Kidney capillary endothelial cell (primary cell): ENCODE data around the gene ACKR2.
"Not testable (repeated sequence)": the region's sequence is repeated elsewhere in the genome, so short reads cannot be mapped to it uniquely, and the experiment has no call there.

Source experiments
- DNase-seq: peaks from one replicate; pipeline ENCODE4 v3.0.0-alpha.2; 2018; ENCODE audit warnings: low spot score

ACKR2 gene

DNA sequence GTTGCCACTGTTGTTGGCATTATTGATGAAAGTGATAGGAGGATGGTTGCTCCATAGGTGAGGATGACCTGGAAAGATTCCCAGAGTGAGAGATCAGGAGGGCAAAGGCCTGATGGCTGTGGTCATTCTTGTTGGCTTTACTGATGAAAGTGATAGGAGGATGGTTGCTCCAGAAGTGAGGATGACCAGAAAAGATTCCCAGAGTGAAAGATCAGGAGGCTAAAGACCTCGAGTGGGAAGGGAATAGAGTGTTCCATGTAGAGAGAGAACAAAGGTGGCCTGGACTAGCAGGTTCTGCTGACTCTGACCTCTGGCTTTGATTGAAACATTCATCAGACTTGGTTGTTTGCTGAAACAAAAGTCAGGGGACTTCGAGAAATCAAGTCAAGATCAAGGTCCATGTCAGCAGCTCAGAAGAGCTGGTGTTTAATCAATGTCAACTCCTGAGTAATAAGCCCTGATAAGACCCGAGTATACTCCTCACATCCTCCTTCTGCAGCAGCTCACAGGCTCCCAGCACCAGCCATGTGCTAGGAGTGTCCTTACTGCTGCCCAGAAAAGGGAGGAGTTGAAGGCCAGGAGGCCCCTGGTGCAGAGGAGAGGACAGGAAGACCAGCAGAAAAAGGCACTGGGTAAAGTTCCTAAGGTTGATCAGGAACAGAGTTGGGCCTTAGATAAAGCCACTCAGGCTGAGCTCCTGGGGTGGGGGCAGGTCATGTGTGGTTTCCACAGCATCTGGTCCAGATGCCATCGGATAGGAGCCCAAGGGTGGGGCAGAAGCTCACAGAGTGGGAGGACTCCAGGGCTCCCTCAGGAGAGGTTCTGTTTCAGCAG lies 46.5 kb downstream of the ACKR2 start:
- no peak for DNase-seq

DNA sequence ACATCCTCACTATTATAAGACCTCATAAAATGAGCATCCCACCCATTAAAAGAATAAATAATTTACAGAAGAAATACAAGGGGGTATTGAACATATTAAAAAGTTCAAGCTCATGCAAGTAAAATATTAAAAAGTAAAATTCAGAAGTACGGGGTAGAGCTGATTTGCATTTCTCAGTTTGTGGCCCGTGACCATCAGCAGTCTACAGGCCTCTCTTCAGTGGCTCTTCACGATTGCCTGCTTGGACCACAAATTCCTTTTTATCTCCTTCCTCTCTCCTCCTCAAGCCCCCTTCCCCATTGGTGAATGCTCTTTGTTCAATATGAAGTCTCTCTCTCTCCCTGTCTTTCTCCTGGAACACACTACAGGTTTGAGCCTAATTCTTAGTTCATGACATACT lies 47.3 kb downstream of the ACKR2 start:
- DNase-seq = no peak

DNA sequence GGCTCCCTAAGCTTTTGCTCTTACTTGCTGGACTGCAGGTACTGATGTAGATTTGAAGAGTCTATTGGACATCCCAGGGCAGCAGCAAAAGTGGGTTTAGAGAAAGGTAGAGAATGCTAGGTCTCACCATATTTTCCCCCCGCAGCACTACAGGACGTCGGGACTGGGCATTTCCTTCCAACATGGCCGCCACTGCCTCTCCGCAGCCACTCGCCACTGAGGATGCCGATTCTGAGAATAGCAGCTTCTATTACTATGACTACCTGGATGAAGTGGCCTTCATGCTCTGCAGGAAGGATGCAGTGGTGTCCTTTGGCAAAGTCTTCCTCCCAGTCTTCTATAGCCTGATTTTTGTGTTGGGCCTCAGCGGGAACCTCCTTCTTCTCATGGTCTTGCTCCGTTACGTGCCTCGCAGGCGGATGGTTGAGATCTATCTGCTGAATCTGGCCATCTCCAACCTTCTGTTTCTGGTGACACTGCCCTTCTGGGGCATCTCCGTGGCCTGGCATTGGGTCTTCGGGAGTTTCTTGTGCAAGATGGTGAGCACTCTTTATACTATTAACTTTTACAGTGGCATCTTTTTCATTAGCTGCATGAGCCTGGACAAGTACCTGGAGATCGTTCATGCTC lies 55.2 kb downstream of the ACKR2 start:
- no peak for DNase-seq

DNA sequence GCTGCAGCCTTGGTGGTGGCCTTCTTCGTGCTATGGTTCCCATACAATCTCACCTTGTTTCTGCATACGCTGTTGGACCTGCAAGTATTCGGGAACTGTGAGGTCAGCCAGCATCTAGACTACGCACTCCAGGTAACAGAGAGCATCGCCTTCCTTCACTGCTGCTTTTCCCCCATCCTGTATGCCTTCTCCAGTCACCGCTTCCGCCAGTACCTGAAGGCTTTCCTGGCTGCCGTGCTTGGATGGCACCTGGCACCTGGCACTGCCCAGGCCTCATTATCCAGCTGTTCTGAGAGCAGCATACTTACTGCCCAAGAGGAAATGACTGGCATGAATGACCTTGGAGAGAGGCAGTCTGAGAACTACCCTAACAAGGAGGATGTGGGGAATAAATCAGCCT lies 56.0 kb downstream of the ACKR2 start:
- no peak for DNase-seq

DNA sequence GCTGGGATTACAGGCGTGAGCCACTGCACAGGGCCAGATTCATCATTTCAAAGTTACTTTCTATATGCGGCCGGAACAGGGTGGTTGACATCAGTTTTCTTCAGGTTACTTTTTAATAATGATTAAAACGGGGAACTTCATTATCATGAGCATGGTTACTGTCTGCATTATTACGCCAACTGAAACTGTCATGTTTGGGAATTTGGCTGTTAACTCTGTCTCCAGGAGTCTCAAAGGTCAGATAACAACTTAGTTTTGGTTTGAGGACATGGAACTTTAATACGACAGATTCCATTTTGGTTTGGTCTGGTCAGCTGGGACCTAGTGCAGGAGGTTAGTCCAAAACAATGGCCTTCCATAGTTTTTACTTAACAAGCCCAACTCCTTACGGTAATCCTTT lies 57.9 kb downstream of the ACKR2 start:
- DNase-seq = no peak

DNA sequence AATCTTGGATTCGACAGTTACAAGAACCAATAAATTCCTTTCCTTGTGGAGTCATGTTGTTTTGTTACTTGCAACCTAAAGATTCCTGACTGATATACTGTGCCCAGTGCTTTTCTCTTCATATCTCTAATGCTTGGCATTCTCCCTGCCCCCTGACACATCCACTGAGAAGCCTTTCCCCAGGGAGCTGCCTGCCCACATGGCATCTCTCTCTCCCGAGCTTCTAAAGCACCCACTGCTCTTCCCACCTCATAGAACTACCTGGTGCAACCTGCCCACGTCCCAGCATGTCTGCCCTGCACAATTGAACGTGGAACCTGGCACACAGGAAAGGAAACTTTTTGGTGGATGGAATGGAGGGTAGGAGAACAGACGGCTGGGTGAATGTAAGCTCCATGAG lies 59.6 kb downstream of the ACKR2 start:
- DNase-seq = no peak

DNA sequence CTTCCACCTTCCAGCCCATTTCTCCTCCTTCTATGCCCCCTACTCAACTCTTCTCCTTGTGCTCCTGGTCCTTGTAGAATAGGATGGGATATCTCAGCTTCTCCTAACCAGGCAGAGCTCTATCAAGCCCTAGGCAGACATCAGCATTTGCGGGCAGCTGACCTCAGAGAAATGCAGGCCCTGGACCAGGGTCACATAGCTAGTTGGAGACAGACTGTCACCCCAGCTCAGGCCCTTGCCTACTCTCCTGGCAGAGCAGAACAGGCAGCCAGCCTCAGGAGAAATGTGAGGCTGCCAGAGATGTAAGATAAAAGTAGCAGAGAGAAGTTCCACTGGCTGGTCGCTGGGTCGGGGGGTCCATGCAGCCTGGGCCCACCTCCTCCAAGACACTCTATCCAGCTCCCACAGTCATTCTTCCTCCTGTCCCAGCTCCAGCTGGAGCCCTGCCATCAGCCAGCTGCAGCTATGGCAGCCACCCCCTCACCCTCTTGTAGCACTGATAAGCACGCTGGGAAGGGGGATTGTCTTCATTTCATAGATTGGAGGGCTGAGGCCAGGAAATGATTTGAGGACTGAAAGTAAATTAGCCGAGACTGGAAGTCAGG lies 62.4 kb downstream of the ACKR2 start:
- DNase-seq = no peak

DNA sequence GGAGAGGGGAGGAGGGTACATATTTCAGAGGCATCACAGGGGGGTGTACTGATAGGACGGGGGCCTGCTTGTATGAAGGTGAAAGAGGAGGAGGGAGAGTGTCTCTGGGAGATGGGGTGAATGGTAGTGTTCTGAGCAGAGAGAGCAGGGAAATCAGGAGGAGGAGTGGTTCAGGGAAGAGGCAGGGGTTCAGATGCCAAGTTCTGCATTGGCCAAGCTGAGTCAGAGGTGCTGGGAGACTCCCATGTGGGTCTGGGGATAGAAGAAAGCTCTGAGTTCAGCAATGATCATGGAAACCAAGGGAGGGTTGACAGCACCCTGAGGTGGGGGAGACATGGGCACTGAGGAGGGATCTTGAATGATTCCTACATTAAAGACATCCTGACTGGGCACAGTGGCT lies 63.5 kb downstream of the ACKR2 start:
- DNase-seq = no peak

DNA sequence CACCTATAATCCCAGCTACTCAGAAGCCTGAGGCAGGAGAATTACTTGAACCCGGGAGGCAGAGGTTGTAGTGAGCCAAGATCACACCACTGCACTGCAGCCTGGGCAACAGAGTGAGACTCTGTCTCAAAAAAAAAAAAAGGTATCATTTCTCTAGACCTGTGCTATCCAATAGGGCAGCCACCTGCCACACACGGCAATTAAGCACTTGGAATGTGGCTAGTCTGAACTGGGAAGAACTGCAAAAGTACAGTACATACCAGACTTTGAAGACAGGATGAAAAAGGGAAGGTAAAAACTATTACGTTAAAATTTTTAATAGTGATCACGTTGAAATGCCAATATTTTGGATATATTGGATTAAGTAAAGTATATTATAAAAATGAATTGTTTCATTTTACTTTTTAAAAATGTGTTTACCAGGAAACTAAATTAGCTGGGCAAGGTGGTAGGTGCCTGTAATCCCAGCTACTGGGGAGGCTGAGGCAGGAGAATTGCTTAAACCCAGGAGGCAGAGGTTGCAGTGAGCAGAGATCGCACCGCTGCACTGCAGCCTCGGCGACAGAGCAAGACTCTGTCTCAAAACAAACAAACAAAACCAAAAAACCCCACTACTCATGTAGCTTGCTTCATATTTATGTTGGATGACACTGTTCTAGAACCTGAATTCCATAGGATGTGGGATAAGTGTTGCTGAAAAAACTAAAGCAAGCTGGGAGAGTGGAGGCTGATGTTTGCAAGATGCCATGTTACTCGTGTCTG lies 64.2 kb downstream of the ACKR2 start:
- DNase-seq = no peak

DNA sequence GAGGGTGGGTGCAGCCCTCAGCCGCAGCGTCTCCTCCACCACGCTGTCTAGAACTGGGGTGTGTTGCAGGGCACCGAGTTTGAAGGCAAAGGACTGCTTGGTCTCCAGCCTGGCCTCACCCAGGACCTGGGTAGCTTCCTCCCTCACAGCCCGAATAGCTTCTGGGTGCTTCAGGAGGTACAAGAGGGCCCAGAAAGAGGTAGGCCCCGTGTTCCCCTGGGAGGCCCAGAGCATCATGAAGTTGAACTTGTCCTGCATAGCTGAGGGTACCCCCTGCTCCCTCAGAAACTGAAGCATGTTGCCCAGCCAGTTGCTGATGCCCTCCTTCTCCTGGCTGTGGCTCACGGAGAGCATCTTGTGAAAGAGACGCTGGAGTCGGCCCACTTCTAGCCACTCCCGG lies 65.5 kb downstream of the ACKR2 start:
- DNase-seq = no peak

DNA sequence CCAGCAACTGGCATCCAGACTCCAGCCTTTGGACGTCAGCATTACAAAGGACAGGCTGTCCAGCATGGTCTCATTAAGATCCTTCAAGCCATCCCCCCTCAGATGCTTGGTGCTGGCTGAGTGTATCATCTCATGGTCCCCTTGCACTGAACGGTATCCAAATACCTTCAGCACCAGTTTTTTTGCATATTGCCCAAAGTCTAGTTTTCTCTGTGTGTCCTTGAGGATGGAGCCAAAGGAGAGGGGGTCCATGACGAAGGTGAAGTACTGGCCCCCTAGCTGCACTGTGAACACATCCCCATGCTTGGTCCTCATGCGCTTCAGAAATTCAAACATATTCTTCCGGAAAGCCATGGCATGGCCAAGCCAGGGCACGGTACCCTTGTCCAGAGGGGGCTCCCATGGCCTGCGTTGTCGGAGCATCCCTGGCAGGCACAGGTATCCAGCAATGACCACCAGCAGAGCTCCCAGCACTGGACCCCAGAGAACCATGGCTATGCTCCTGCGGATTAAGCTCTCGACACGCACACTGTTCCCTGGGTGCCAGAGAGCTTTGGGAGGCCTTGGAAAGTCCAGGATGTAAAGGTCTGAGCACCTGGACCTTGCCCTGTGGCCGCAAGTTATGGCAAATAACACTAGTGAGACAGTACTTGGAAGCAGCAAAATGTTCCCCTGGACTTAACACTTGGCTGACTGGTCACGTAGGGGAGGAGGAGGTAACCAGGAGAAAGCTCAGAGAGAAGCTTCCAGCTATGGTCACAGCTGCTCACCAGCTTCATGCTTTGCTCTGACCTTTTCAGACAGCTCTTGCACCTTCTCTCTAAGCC lies 66.3 kb downstream of the ACKR2 start, which contains the start of gene CYP8B1:
CYP8B1 (minus strand) TSS at position 555 of the 827 bp plus-strand sequence; CDS start at position 492, 63 bp downstream.
- no peak for DNase-seq

DNA sequence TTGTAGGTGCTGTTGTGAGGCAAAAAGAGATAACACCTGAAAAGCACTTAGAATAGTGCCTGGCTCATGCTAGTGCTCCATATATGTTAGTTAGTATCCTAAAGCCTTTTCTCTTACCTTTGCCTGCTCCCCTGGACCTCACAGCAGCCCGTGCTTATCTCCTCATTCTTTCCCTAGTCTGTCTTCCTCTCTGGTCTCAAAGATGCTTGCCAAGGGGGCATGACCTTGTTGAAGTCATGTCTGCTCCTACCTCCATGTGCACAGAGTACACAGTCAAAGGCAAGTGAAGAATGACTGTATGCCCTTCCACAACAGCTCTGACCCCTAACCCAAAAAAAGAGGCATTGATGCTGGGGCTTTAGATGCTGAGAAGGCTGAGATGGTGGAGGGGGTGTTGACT lies 67.2 kb downstream of the ACKR2 start:
- no peak for DNase-seq

DNA sequence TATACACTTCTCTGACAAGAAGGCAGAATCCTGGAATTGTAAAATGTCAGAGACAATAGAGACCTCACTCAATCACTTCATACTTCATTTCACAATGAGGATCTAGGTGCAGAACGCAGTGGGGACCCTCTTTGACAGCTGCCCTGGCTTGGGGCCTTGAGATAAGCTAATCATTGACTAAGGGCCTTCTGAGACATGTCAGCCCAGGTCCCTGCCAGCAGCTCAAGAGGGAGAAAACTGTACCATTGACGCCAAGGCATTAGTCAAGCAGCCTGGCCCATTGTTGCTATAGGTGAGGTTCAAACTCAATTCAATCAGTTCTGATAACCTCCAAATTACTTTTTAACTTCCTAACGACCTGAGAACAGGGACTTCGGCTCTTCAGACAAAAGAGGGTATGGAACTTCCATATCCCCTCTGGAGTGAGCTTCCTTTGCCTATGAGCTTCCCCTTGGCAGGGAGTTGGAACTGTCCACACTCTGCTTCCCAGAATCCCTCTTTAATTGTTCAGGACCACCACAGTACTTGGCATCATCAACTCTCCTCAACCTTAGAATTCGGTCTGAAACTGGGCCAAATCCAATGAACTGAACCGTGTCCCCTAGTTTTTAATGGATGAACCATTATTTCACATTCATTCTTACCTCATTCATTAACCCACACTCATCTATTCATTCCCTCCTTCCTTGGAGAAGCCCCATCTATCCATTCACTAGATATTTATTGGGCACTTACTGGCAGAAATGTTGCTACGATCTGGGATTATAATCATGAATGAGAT lies 67.9 kb downstream of the ACKR2 start:
- no peak for DNase-seq

DNA sequence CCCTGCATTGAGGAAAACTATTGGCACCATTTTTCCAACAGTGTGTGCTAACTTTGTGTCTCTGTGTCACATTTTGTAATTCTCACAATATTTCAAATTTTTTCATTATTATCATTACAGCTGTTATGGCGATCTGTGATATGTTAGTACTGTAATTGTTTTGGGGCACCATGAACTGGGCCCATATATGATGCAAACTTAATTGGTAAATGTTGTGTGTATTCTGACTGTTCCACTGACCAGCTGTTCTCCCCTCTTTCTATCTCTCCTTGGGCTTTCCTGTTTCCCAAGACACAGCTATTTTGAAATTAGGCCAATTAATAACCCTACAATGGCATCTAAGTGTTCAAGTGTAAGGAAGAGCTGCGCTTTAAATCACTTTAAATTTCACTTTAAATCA lies 68.6 kb downstream of the ACKR2 start:
- no peak for DNase-seq

DNA sequence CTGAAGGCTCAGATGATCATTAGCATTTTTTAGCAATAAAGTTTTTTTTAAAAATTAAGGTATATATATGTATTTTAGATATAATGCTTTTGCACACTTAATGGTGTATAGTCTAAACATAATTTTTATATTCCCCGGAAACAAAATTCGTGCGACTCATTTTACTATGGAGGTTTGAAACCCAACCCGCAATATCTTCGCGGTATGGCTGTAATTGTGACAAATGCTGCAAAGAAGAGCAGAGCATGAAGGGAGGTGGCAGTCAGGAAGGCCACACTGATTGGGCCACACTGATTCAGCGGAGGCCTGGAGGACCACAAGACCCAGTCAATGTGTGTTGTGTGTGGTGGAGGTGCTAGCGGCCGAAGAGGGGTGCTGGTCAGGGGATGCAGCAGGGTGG lies 70.9 kb downstream of the ACKR2 start:
- no peak for DNase-seq

DNA sequence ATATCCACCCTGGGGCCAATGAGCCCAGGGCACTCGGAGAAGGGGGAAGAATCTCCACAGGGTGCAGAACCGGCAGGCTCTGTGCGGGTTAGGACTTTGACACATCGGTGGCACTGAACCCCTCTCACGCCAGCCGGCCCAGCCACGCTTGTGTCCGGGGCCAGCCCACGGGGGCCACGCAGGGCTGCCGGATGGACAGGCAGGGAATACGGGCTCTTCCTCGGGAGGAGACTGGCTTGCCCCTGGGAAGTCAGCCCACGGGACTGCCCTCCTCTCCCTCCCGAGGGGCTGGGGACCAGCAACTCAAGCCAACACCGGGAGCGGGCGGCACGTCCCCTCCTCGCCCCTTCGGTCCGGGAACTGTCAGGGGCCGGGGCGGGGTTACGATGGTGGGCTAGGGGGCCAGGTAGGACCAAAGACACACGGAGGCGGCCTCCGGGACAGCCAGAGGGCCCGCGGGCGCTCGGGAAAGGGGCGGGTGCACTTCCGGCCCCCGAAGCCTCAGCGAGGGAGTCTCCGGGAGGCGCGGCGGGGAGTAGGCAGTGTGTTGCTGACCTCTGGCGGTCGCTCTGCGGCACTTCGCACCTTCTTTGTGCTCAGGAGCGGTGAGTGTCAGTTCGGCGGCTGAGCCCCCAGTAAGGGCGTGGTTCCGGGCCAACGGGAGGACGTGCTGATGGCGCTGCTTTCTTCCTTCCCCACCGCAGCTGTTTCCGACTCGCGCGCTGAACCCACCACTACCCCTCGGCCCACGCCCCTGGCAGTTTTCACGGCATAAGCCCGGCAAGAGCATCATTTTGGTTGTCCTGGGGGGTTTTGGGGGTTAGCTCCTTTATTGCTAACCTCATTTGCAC lies 71.6 kb downstream of the ACKR2 start:
- peak; percentile 67 for DNase-seq

DNA sequence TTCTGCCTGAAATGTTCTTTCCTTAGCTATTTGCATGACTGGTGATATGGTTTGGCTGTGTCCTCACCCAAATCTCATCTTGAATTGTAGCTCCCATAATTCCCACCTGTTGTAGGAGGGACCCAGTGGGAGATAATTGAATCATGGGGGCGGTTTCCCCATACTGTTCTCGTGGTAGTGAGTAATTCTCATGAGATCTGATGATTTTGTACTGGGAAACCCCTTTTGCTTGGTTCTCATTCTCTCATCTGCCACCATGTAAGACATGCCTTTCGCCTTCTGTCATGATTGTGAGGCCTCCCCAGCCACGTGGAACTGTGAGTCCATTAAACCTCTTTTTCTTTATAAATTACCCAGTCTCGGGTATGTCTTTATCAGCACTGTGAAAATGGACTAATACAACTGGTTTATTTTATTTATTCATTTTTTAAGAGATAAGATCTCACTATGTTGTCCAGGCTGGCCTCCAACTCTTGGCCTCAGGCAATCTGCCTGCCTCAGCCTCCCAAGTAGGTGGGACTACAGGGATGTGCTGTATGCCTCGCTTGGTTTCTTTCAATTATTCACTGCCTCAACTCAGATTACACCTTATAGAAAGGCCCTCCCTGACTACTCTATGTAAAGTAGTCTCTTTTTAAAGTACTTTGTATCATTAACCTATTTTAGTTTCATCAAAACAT lies 74.1 kb downstream of the ACKR2 start:
- DNase-seq = not testable (repeated sequence)

DNA sequence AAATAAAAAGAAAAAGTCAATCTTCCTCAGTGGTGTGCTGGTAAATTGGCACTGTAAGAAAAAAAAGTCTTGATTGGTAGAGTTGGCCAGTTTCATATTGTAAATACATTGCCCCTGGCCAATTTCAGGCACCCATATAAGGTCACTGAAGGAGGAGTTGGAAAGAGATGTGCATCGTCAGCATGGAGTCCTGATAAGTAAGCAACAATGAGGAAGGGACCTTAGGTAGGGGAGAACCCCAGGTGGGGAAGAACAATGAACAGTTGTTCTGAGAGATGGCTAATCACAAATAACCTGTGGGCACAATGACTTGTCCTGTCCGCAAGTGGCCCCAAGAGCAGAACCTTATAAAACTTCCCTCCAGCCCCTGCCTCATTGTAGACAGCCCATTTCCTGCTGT lies 75.1 kb downstream of the ACKR2 start:
- no peak for DNase-seq

DNA sequence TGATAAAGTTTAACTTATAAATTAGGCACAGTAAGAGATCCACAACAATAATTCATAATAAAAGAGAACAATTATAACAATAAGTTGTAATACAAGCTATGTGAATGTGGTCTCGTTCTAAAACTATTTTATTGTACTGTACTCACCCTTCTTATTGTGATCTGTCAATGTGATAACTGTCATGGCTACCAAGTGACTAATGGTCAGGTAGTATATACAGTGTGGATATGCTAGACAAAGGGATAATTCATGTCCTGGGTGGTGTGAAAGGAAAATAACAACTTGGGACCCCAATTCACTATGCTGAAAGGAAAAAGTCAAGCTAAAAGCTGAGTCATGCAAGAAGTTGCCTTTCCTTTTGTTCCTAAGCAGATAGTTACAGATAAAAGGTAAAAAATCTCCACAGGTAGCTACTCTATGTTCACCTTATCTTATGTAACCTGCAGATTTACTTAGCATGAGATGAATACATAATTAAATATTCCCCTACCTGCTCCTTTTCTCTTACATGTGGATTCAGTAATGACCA lies 77.1 kb downstream of the ACKR2 start:
- DNase-seq = no peak
